ACC112 (cell line): ENCODE results near the gene SCO2.

ENCODE experiments used
- H2AFZ ChIP-seq: fragments of 200-600 bp; sonication (generic); one replicate; pipeline ENCODE4 v1.6.0; 2017; ENCODE audit warnings: antibody characterized with exemption, low read length; ENCODE audit not compliant: unreplicated experiment
- H3K27ac ChIP-seq: fragments of 200-600 bp; sonication (generic); 2 replicates; pipeline ENCODE4 v1.5.1; 2014; ENCODE audit warnings: low read depth, mild to moderate bottlenecking, antibody characterized with exemption, low read length, moderate library complexity
- H3K27me3 ChIP-seq: fragments of 200-600 bp; sonication (generic); 2 replicates; pipeline ENCODE4 v1.6.1; 2014; ENCODE audit warnings: mild to moderate bottlenecking, antibody characterized with exemption, low read length, moderate library complexity, mixed read lengths; ENCODE audit not compliant: insufficient read depth
- H3K36me3 ChIP-seq: fragments of 200-600 bp; sonication (generic); 2 replicates; pipeline ENCODE4 v1.6.1; 2016; ENCODE audit warnings: mild to moderate bottlenecking, antibody characterized with exemption, low read length, moderate library complexity, mixed read lengths; ENCODE audit not compliant: insufficient read depth
- H3K4me1 ChIP-seq: fragments of 200-600 bp; sonication (generic); one replicate; pipeline ENCODE4 v1.6.1; 2016; ENCODE audit warnings: low read length, mixed read lengths; ENCODE audit not compliant: insufficient read depth, unreplicated experiment, control insufficient read depth
- H3K4me3 ChIP-seq: fragments of 200-600 bp; sonication (generic); 2 replicates; pipeline ENCODE4 v1.5.1; 2014; ENCODE audit warnings: mild to moderate bottlenecking, low read depth, low read length
- H3K79me2 ChIP-seq: fragments of 200-600 bp; sonication (generic); one replicate; pipeline ENCODE4 v1.6.0; 2016; ENCODE audit warnings: low read length; ENCODE audit not compliant: control insufficient read depth, unreplicated experiment, insufficient read depth

Gene SCO2

DNA sequence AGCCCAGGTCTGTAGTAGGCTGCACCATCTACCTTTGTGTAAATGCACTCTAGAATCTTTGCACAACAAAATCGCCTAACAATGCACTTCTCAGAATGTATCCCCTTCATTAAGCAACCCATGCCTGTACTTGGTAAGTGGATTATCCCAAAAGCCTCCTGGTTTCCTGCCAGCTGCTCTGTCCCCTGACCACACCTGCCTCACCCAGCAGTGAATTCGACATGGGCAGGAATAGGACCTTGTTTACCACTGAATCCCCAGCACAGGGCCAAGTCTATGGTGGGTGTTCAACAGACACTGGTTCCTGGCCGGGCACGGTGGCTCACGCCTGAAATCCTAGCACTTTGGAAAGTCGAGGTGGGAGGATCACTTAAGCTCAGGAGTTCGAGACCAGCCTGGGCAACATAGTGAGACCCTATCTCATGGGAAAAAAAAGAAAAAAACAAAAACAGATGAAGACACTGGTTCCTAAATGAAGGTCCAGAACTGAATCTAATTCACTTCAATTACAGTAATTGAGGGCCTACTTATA lies 42.4 kb upstream of the SCO2 start:
- no peak overlapping the region for H3K27ac ChIP-seq
- H3K36me3 ChIP-seq, result no peaks in the 10 kb centered on the region

DNA sequence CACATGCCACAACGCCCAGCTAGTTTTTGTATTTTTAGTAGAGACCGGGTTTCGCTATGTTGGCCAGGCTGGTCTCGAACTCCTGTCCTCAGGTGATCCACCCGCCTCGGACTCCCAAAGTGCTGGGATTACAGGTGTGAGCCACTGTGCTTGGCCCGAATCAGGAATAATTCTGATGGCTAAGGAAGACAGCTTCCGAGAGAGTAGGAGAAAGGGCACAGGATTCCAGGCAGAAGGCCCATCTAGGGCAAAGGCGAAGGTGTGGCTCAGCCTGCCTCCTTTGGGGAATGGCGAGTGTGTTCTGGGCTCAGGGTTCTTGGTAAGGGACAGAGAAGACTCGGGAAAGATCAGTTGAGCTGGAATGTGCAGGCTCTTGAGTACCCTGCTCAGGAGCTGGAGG lies 38.9 kb upstream of the SCO2 start:
- no peak overlapping the region for H2AFZ ChIP-seq
- H3K4me1 ChIP-seq, result no peaks in the 10 kb centered on the region
- H3K27ac ChIP-seq, result no peak overlapping the region
- H3K79me2 ChIP-seq, result no peaks in the 10 kb centered on the region
- H3K27me3 ChIP-seq, result no peaks in the 10 kb centered on the region
- no peak overlapping the region for H3K4me3 ChIP-seq
- no peaks in the 10 kb centered on the region for H3K36me3 ChIP-seq

More for the DNA sequence above, 42.4 kb upstream of the SCO2 start:
- Histone ChIP-seq H2AFZ (no peak overlapping the region), H3K4me3 (no peak overlapping the region), H3K4me1 (no peaks in the 10 kb centered on the region), H3K27me3 (no peaks in the 10 kb centered on the region), H3K79me2 (no peaks in the 10 kb centered on the region)

DNA sequence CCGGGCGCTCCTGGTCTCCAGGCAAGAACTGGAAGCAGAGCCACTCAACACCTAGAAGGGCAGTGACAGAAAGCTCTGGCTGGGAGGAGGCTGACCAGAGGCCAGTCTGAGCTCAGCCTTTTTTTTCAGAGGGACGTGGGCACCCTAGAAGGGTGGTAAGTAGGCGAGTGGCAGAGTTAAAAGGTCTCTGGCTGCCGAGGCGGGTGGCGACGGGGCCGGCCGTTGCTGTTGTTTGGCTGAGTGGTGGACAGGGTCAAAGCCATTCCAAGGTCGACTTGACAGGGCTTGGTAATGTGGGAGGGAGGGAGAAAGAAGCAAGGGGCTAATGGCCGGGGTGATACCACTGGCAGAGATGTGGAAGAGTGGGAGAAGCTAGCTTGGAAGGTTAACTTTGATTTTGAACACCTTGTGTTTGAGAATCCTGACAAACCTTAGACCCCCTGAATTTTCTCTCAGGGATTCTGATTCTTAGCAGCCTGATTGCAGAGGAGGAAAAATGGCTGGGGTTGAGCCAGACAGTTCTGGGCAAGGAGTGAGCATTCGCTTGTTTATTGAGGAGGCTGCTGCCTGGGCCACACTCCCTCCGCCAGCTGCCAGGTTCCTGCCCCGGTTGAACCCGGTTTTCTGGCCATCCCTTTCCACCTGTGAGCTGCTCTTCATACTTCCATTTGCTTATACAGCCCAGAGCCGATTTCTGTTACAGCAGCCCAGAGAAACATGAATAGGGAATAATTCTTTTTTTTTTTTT lies 38.2 kb upstream of the SCO2 start:
- no peaks in the 10 kb centered on the region for H3K36me3 ChIP-seq
- H3K4me3 ChIP-seq, result peak overlapping the region; percentile 84
- H3K27ac ChIP-seq, result no peak overlapping the region
- no peaks in the 10 kb centered on the region for H3K27me3 ChIP-seq
- H2AFZ ChIP-seq, result peak overlapping the region; percentile 32
- no peaks in the 10 kb centered on the region for H3K79me2 ChIP-seq
- no peaks in the 10 kb centered on the region for H3K4me1 ChIP-seq

DNA sequence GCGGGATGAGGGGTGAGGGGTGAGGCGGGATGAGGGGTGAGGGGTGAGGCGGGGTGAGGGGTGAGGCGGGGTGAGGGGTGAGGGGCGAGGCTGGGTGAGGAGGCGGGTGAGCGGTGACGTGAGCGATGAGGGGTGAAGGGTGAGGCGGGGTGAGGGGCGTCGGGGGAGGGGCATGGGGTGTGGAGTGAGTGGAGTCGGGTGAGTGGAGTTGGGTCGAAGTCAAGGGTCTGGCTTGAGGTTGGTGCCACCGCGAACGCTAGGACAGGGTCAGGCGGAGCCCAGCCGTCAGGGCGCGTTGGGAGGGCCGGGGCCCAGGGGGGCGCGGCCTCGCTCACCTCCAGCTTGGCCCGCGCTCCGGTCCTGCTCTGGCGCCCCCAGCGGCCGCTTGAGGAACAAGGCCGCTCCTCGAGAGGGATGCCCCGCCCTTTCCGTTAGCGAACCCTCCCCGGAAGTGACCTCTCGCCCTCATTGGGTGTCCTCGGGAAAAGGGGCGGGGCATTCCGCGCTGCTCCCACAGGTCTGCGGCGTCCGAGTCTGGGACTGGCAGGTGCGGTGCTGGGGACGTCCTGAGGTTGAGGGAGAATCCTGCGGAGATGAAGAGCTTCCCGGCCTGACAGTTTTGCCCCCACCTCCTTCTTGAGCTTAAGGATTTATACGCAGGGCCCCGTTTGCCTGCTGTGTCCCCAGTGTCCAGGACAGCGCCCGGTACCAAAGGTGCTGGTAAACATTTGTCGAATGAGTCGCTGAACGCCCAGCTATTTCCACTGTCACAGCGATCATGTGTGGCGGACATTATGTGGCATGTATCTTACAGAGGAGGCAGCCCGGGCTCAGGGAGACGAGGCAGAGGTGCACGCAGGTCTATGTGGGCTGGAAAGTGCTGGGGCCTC lies 37.4 kb upstream of the SCO2 start, which contains the start of gene SYCE3:
SYCE3 (minus strand) TSS at position 397 of the 890 bp plus-strand sequence. CDS start 6,514 bp downstream, outside the sequence.
- peak within 1 kb of the TSS; percentile 32 for H2AFZ ChIP-seq
- no peaks in the 10 kb centered on the region for H3K79me2 ChIP-seq
- H3K27ac ChIP-seq, result no peak within 1 kb of the TSS
- H3K4me3 ChIP-seq, result peak within 1 kb of the TSS; percentile 84
- H3K36me3 ChIP-seq, result no peaks in the 10 kb centered on the region
- H3K27me3 ChIP-seq, result no peaks in the 10 kb centered on the region
- H3K4me1 ChIP-seq, result no peaks in the 10 kb centered on the region

DNA sequence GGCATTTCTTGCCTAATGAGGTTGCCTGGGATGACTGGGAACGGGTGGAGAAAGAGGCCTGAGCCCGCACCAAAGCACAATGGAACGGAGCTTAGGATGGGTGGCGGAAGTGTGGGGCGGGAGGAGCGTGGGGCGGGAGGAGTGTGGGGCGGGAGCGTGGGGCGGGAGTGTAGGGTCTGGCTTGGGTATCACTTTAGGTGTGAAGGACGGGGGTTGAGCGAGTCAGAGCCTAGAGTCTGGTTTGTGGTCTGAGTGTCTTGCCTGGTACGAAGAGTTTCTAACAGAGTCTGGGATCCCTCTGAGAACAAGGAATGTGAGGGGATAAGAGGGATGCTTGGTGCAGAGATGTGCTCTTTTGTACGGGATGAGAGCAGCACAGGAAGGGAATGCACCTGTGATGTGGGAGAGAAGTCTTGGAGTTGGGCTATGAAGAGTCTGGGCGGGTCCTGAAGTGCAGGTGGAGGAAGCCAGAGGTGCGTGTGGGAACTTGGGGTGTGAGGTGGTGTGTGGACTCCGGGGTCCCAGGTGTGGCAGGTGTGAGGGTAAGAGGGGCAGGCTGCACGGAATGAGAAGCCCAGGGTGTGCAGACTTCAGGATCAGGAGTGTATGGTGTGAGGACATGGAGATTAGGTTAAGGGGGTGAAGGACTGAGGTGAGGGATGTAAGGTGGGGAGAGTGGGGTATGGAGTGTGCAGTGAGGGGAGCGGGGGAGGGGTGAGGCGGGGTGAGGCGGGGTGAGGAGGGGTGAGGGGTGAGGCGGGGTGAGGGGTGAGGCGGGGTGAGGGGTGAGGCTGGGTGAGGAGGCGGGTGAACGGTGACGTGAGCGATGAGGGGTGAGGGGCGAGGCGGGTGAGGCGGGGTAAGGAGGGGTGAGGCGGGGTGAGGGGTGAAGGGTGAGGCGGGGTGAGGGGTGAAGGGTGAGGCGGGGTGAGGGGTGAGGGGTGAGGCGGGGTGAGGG lies 36.3 kb upstream of the SCO2 start:
- H3K27ac ChIP-seq, result no peak overlapping the region
- no peaks in the 10 kb centered on the region for H3K36me3 ChIP-seq
- H3K27me3 ChIP-seq, result no peaks in the 10 kb centered on the region
- no peak overlapping the region for H2AFZ ChIP-seq
- no peaks in the 10 kb centered on the region for H3K4me1 ChIP-seq
- H3K79me2 ChIP-seq, result no peaks in the 10 kb centered on the region
- H3K4me3 ChIP-seq, result no peak overlapping the region

DNA sequence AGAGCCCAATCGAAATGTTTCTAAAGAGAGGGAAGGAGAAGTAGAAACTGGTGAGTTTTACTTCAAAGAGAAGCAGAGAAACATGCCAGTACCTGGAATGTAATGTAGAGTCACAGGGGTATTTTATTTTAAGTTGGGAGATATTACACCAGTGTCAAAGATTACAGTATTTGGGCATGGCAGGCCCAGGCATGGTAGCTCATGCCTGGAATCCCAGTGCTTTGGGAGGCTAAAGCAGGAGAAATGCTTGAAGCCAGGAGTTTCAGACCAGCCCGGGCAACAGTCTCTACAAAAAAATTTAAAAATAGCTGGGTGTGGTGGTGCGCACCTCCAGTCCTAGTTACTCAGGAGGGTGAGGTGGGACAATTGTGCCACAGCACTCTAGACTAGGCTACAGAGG lies 34.6 kb upstream of the SCO2 start:
- H3K27ac ChIP-seq, result no peak overlapping the region

DNA sequence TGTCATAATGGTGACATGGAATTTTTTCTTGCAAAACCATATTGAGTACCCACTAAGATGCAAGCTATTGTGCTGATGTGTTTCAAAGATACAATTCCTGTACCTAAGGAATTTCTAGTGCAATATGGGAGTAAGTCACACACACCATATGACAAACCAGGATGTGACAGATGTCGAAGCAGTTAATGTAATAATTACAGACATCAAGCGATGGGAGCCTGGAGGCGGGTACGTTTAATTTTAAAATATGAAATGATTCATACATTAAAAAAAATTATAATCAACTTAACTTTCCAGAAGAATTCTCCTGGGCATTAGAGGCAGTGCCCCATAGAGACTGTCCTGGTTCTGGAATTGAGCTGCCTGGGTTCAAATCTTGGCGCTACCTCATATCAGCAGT lies 31.3 kb upstream of the SCO2 start:
- H3K79me2 ChIP-seq, result no peaks in the 10 kb centered on the region
- H3K27me3 ChIP-seq, result no peaks in the 10 kb centered on the region
- no peaks in the 10 kb centered on the region for H3K36me3 ChIP-seq
- no peak overlapping the region for H2AFZ ChIP-seq
- no peak overlapping the region for H3K4me3 ChIP-seq
- no peak overlapping the region for H3K27ac ChIP-seq
- no peaks in the 10 kb centered on the region for H3K4me1 ChIP-seq

More for the DNA sequence above, 34.6 kb upstream of the SCO2 start:
- Histone ChIP-seq H2AFZ (no peak overlapping the region), H3K4me1 (no peaks in the 10 kb centered on the region), H3K27me3 (no peaks in the 10 kb centered on the region), H3K36me3 (no peaks in the 10 kb centered on the region), H3K4me3 (no peak overlapping the region), H3K79me2 (no peaks in the 10 kb centered on the region)

DNA sequence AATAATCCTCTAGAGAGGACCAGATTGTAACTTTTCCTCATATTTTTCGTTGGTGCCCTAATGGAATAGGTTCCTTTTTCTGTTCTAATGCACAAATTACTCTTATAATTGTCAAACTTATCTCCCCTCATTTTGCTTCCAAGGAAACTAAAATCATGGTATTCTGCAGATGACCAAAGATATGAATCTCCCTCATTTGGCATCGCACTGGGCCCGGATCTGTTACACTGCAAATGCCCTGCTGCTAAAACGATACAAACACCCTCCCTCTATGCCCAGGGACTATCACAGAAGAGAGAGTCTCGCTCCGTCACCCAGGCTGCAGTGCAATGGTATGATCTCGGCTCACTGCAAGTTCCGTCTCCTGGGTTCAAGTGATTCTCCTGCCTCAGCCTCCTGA lies 27.9 kb upstream of the SCO2 start:
- H3K4me3 ChIP-seq, result no peak overlapping the region
- H3K79me2 ChIP-seq, result no peaks in the 10 kb centered on the region
- no peaks in the 10 kb centered on the region for H3K4me1 ChIP-seq
- H3K27ac ChIP-seq, result no peak overlapping the region
- no peak overlapping the region for H2AFZ ChIP-seq
- H3K27me3 ChIP-seq, result no peaks in the 10 kb centered on the region
- no peaks in the 10 kb centered on the region for H3K36me3 ChIP-seq

DNA sequence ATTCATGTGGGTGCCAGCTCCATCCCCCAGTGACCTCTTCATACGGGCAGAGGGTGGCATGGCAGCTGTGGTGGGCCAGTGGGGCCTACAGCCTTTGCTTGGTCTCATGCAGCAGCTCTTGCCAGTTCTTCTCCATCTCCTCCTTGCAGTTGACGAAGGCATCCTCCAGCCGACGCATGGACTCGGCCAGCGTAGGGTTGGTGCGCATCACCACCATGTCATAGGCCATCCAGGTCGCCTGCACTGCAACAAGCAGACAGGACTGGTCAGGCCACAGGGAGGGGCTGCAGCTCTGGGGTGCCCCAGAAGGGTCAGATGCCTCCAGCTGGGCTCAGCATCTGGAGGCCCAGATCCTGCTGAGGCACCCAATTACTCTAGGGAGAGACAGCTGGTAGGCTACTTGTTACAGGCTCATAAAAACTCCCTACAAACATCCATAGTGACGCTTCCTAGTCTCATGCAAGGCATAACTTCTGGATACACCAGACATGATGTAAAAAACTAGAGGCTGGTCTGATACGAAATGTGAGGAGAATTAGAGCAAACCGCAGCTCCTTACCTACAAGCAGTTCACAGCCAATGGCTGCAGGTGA lies 25.9 kb upstream of the SCO2 start:
- no peaks in the 10 kb centered on the region for H3K36me3 ChIP-seq
- H3K27me3 ChIP-seq, result no peaks in the 10 kb centered on the region
- no peak overlapping the region for H3K4me3 ChIP-seq

DNA sequence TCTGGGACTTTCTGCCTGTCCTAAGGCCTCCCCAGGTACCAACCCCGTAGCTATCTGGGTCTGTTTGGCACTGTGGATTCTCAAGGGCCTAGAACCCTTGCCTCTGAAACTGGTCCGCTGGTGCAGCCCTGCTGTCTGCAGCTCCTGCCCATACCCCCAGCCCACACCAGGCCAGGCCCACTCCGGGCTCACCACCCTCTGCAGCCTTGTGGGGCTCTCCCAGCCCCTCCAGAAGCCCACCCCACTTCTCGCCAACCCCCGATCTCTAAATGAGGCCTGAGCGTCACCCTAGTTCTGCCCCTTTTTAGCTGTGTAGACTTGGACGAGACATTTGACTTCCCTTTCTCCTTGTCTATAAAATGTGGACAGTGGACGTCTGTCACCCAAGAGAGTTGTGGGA lies 25.0 kb upstream of the SCO2 start:
- Histone ChIP-seq H3K4me1 (peaks cover 4% of the 10 kb centered on the region), H3K27ac (no peak overlapping the region), H3K27me3 (no peaks in the 10 kb centered on the region), H2AFZ (no peak overlapping the region), H3K79me2 (no peaks in the 10 kb centered on the region), H3K4me3 (no peak overlapping the region), H3K36me3 (no peaks in the 10 kb centered on the region)

More for the DNA sequence above, 25.9 kb upstream of the SCO2 start:
- no peak overlapping the region for H3K27ac ChIP-seq
- H3K4me1 ChIP-seq, result no peaks in the 10 kb centered on the region
- H3K79me2 ChIP-seq, result no peaks in the 10 kb centered on the region
- H2AFZ ChIP-seq, result no peak overlapping the region
